HT-29 (cell line): ENCODE results near the gene ENOX1. TPM values are rescaled to one million over a fixed set of nuclear protein-coding genes. Genes with fewer than 3 reads are reported as not detected.

Experiments
- DNase-seq: peaks from one replicate; pipeline ENCODE4 v3.0.0-alpha.2; 2015; ENCODE audit warnings: low spot score
- total RNA-seq: library from RNA; depleted of rRNA; stranded (reverse); fragments of >200 nt; shearing (Covaris generic); gene quantifications from 2 replicates; pipeline ENCODE4 v1.2.3, GENCODE V29; 2014

ENOX1 gene
- total RNA-seq, 1 experiment from 2014 or later: 0.10 TPM

GRCh38 chr13:43316281-43316680 is 470.5 kb downstream of the ENOX1 start:
- no peak for DNase-seq

- DNase-seq: no peak
Measured at GRCh38 chr13:43315522-43315921, 471.2 kb downstream of the ENOX1 start.

GRCh38 chr13:43309311-43309710 is 477.5 kb downstream of the ENOX1 start:
- no peak for DNase-seq

- DNase-seq: peak; percentile 74
Measured at GRCh38 chr13:43307921-43308433, 478.8 kb downstream of the ENOX1 start.

- no peak for DNase-seq
Measured at GRCh38 chr13:43307221-43307920, 479.4 kb downstream of the ENOX1 start.

- DNase-seq: no peak
Measured at GRCh38 chr13:43306372-43306771, 480.4 kb downstream of the ENOX1 start.

GRCh38 chr13:43305416-43305815 is 481.4 kb downstream of the ENOX1 start:
- no peak for DNase-seq

- no peak for DNase-seq
Measured at GRCh38 chr13:43304945-43305344, 481.8 kb downstream of the ENOX1 start.

- DNase-seq: no peak
Measured at GRCh38 chr13:43304449-43304848, 482.3 kb downstream of the ENOX1 start.

- peak; percentile 70 for DNase-seq
Measured at GRCh38 chr13:43303033-43303729, 483.6 kb downstream of the ENOX1 start.

- no peak for DNase-seq
Measured at GRCh38 chr13:43301346-43301969, 485.3 kb downstream of the ENOX1 start.

GRCh38 chr13:43300865-43301264 is 485.9 kb downstream of the ENOX1 start:
- DNase-seq: no peak

- DNase-seq: no peak
Measured at GRCh38 chr13:43299374-43299773, 487.4 kb downstream of the ENOX1 start.

GRCh38 chr13:43298816-43299215 is 488.0 kb downstream of the ENOX1 start:
- DNase-seq: no peak

- DNase-seq: no peak
Measured at GRCh38 chr13:43297967-43298678, 488.6 kb downstream of the ENOX1 start.

GRCh38 chr13:43295825-43296564 is 490.8 kb downstream of the ENOX1 start:
- DNase-seq: no peak

GRCh38 chr13:43295321-43295720 is 491.5 kb downstream of the ENOX1 start:
- no peak for DNase-seq

- no peak for DNase-seq
Measured at GRCh38 chr13:43294412-43294811, 492.4 kb downstream of the ENOX1 start.

- DNase-seq: no peak
Measured at GRCh38 chr13:43293986-43294385, 492.8 kb downstream of the ENOX1 start.

GRCh38 chr13:43293561-43293960 is 493.2 kb downstream of the ENOX1 start:
- no peak for DNase-seq

GRCh38 chr13:43293008-43293407 is 493.8 kb downstream of the ENOX1 start:
- no peak for DNase-seq
